NCI-H2227 (cell line): ENCODE results near the gene SCUBE2.

ENCODE experiments used
- DNase-seq: peaks from one replicate; lab custom pipeline; 2025; ENCODE audit not compliant: unreplicated experiment; lab: John Stamatoyannopoulos, UW

SCUBE2 gene

GRCh38 chr11:8971196-8971923, 120.0 kb downstream of the SCUBE2 start:
- DNase-seq, result no peak
